A549 (cell line): Measurements from ENCODE around the gene GLP2R. TPM values are rescaled to one million over a fixed set of nuclear protein-coding genes. Genes with fewer than 3 reads are reported as not detected.

ENCODE experiments used
- ATAC-seq, 2 experiments: fragments of 200-7000 bp in 1 of 2; fragments of >200 bp in 1 of 2; cut with Nextera tagmentation in 1 of 2; cut with Tn5 transposase in 1 of 2; 3 replicates each; pipeline versions ENCODE4 v1.8.0 to v1.9.1; 2018 to 2020; ENCODE audit warnings: mild to moderate bottlenecking in 1 of 2, moderate library complexity in 1 of 2
- CTCF ChIA-PET: fragments of 300-600 bp; sonication (Branson Sonifier 250); formaldehyde crosslinking; extraction: SDS; loops from one replicate; lab custom pipeline; 2021; ENCODE audit warnings: antibody characterized with exemption, inconsistent platforms; lab: Yijun Ruan, JAX
- POLR2A ChIA-PET: fragments of 350-600 bp; formaldehyde crosslinking; extraction: SDS; loops from one replicate; lab custom pipeline; 2021; ENCODE audit warnings: antibody characterized with exemption, inconsistent platforms; lab: Yijun Ruan, JAX
- DNase-seq, 2 experiments: peaks; one replicate each; pipeline versions ENCODE4 v3.0.0 to v3.0.0-alpha.2; 2011 to 2016; ENCODE audit warnings: low read depth in 1 of 2, low spot score in 1 of 2
- FAIRE-seq: peaks from 2 replicates; lab custom pipeline; 2011; peaks lifted over from hg19 to GRCh38; lab: Jason Lieb, UNC
- H3K27ac ChIP-seq, 2 experiments: fragments of >200 bp; sonication (Bioruptor Twin); formaldehyde crosslinking; 3 replicates each; pipeline ENCODE4 v1.5.1; 2016 to 2017
- H3K4me1 ChIP-seq: fragments of >200 bp; sonication (Bioruptor Twin); formaldehyde crosslinking; 3 replicates; pipeline ENCODE4 v1.6.1; 2016
- H3K4me2 ChIP-seq: fragments of >200 bp; sonication (Bioruptor Twin); formaldehyde crosslinking; 3 replicates; pipeline ENCODE4 v1.6.1; 2016
- H3K4me3 ChIP-seq: fragments of >200 bp; sonication (Bioruptor Twin); formaldehyde crosslinking; 3 replicates; pipeline ENCODE4 v1.5.1; 2016
- H3K9me3 ChIP-seq: fragments of >200 bp; sonication (Bioruptor Twin); formaldehyde crosslinking; 3 replicates; pipeline ENCODE4 v1.6.1; 2016
- BHLHE40 ChIP-seq: IDR thresholded peaks from 2 replicates; pipeline ENCODE4 v1.6.1; 2012; ENCODE audit warnings: low read depth, low read length, inconsistent platforms
- CBX8 ChIP-seq: fragments of 200-600 bp; sonication (generic); IDR thresholded peaks from 2 replicates; pipeline ENCODE4 v1.6.1; 2016
- CHD4 ChIP-seq: fragments of 200-600 bp; sonication (generic); IDR thresholded peaks from 2 replicates; pipeline ENCODE4 v1.6.1; 2016; ENCODE audit warnings: antibody characterized with exemption, mild to moderate bottlenecking, borderline replicate concordance
- EHF ChIP-seq: fragments of 250-450 bp; sonication (Bioruptor Pico); IDR thresholded peaks from 2 replicates; pipeline ENCODE4 v1.5.0; 2020; ENCODE audit warnings: mild to moderate bottlenecking
- ELK1 ChIP-seq: fragments of 150-350 bp; IDR thresholded peaks from 2 replicates; pipeline ENCODE4 v1.6.1; 2014; ENCODE audit warnings: low read depth, mild to moderate bottlenecking, low read length
- FOSB ChIP-seq: fragments of 250-450 bp; sonication (Bioruptor Pico); IDR thresholded peaks from 2 replicates; pipeline ENCODE4 v1.5.0; 2020; ENCODE audit warnings: mild to moderate bottlenecking, moderate library complexity
- HES2 ChIP-seq: fragments of >200 bp; sonication (Bioruptor Twin); formaldehyde crosslinking; IDR thresholded peaks from 2 replicates; pipeline ENCODE4 v1.6.1; 2016
- HEYL ChIP-seq: fragments of 250-450 bp; sonication (Bioruptor Pico); IDR thresholded peaks from 2 replicates; pipeline ENCODE4 v1.8.0; 2021; ENCODE audit warnings: mild to moderate bottlenecking, moderate library complexity
- HMGXB4 ChIP-seq: fragments of 250-450 bp; sonication (Bioruptor Pico); IDR thresholded peaks from 2 replicates; pipeline ENCODE4 v1.5.0; 2021; ENCODE audit warnings: mild to moderate bottlenecking, moderate library complexity, borderline replicate concordance
- KDM5A ChIP-seq: fragments of 200-600 bp; sonication (generic); IDR thresholded peaks from 2 replicates; pipeline ENCODE4 v1.6.1; 2016; ENCODE audit warnings: antibody characterized with exemption, mild to moderate bottlenecking
- NPAS2 ChIP-seq: fragments of 250-450 bp; sonication (Bioruptor Pico); IDR thresholded peaks from 2 replicates; pipeline ENCODE4 v1.8.0; 2022; ENCODE audit warnings: mild to moderate bottlenecking, moderate library complexity, borderline replicate concordance
- PBX3 ChIP-seq: IDR thresholded peaks from 2 replicates; pipeline ENCODE4 v1.6.1; 2012
- PHF8 ChIP-seq: fragments of 200-600 bp; sonication (generic); IDR thresholded peaks from 2 replicates; pipeline ENCODE4 v1.6.1; 2016; ENCODE audit warnings: low read depth, mild to moderate bottlenecking, antibody characterized with exemption, moderate library complexity, borderline replicate concordance
- SREBF2 ChIP-seq: fragments of 450-650 bp; IDR thresholded peaks from 2 replicates; pipeline ENCODE4 v1.6.1; 2014; ENCODE audit warnings: mild to moderate bottlenecking, moderate library complexity
- TP53 ChIP-seq: fragments of 250-450 bp; sonication (Bioruptor Pico); IDR thresholded peaks from 2 replicates; pipeline ENCODE4 v1.5.0; 2021; ENCODE audit warnings: mild to moderate bottlenecking, moderate library complexity
- USF2 ChIP-seq: fragments of 450-650 bp; IDR thresholded peaks from 2 replicates; pipeline ENCODE4 v1.6.1; 2014; ENCODE audit warnings: antibody characterized with exemption
- ZFP36 ChIP-seq: fragments of 450-650 bp; IDR thresholded peaks from 2 replicates; pipeline ENCODE4 v1.6.1; 2014; ENCODE audit warnings: borderline replicate concordance; ENCODE audit not compliant: partially characterized antibody
- ZNF302 ChIP-seq: fragments of 250-450 bp; sonication (Bioruptor Pico); IDR thresholded peaks from 2 replicates; pipeline ENCODE4 v1.9.0; 2021; ENCODE audit warnings: inconsistent platforms, mild to moderate bottlenecking, moderate library complexity
- WGBS: methylation state at CpG from one replicate; pipeline ENCODE4 v1.1.6; 2017; ENCODE audit errors: missing lambda C conversion rate; 5-methylcytosine and 5-hydroxymethylcytosine counted together
- polyA plus RNA-seq, 4 experiments: library from polyadenylated mRNA; depleted of rRNA in 3 of 4; stranded (reverse); fragments of >200 nt; fragmentation: RNase III in 1 of 4; extraction: RNeasy Plus Mini Kit Qiagen cat#74134 plus additional on column Dnase treatment in 1 of 4; gene quantifications; 2 replicates in 3 of 4; 3 replicates in 1 of 4; pipeline ENCODE4 v1.2.3, GENCODE V29; 2011 to 2017

GLP2R gene
- polyA plus RNA-seq, 2 of the 4 experiments (the other 2 are of a cell fraction), result 27.9 to 48.7 TPM

GRCh38 chr17:9899280-9900043 lies 73.7 kb downstream of the GLP2R start:
- Histone ChIP-seq H3K4me1 (peaks cover 19% of the 10 kb centered on the region), H3K4me3 (no peak overlapping the region), H3K4me2 (no peak overlapping the region; the same call in 2 of the 3 replicates), H3K27ac (peak overlapping the region; percentile 10 to 75; a peak in 4 of 6 replicates), H3K9me3 (no peaks in the 10 kb centered on the region)
- FAIRE-seq, result no peak
- no peak for TF ChIP-seq HEYL
- no peak for TF ChIP-seq HES2
- no peak for TF ChIP-seq CBX8
- no peak for TF ChIP-seq CHD4
- no peak for TF ChIP-seq USF2
- TF ChIP-seq KDM5A, result no peak
- no peak for TF ChIP-seq TP53 (CRISPR knock-in tag)
- DNase-seq, result no peak
- ChIA-PET CTCF (interaction anchor here (0.6 to 5.1 kb wide), 8 partner anchors 10 to 322 kb away, joined by 3 to 26 read pairs (median 4); no protein-coding TSS in a partner anchor), POLR2A (no interaction called here)
- 80% methylated on average over 21 of the region's 21 CpGs for WGBS
- no peak for ATAC-seq

- no peak overlapping the region for H3K4me3 ChIP-seq
- TF ChIP-seq NPAS2 (no peak), ZFP36 (no peak), HMGXB4 (no peak), EHF (CRISPR knock-in tag) (no peak)
- ChIA-PET CTCF (interaction anchor here (0.7 to 5.1 kb wide), 7 partner anchors 11 to 322 kb away, joined by 3 to 26 read pairs (median 4); partner anchors contain the start of gene GLP2R), POLR2A (no interaction called here)
- H3K4me2 ChIP-seq, result peak overlapping the region; percentile 46
- peak overlapping the region; percentile 57 to 75 for H3K27ac ChIP-seq
- peak; percentile 25 to 48; a peak in 4 of 6 replicates for ATAC-seq
- no peak for FAIRE-seq
- peaks cover 19% of the 10 kb centered on the region for H3K4me1 ChIP-seq
- 56% methylated on average over 8 of the region's 8 CpGs for WGBS
- DNase-seq, result no peak
- H3K9me3 ChIP-seq, result no peaks in the 10 kb centered on the region
Observed at GRCh38 chr17:9900044-9900594, 74.4 kb downstream of the GLP2R start.

- peak in 1 of 2 experiments; percentile 58; a peak in 3 of 6 replicates for ATAC-seq
- H3K9me3 ChIP-seq, result no peaks in the 10 kb centered on the region
- ChIA-PET CTCF (interaction anchor here (1.0 to 5.1 kb wide), 8 partner anchors 9 to 76 kb away, joined by 3 to 26 read pairs (median 4); partner anchors contain the start of gene GLP2R), POLR2A (no interaction called here)
- no peak for DNase-seq
- no peak for TF ChIP-seq SREBF2
- no peak for TF ChIP-seq FOSB (CRISPR knock-in tag)
- no peak for TF ChIP-seq ZNF302 (CRISPR knock-in tag)
- H3K4me2 ChIP-seq, result peak overlapping the region; percentile 46
- WGBS, result 69% methylated on average over 8 of the region's 8 CpGs
- peak overlapping the region; percentile 57 to 75 for H3K27ac ChIP-seq
- no peak overlapping the region for H3K4me3 ChIP-seq
- peak; percentile 61 for FAIRE-seq
- H3K4me1 ChIP-seq, result peaks cover 19% of the 10 kb centered on the region
Observed at GRCh38 chr17:9900784-9901183, 75.1 kb downstream of the GLP2R start.

GRCh38 chr17:9902120-9902519 lies 76.4 kb downstream of the GLP2R start:
- 51% methylated on average over 2 of the region's 2 CpGs for WGBS
- no peak for TF ChIP-seq KDM5A
- no peak for TF ChIP-seq ELK1
- no peak for TF ChIP-seq PBX3
- no peak for TF ChIP-seq USF2
- TF ChIP-seq BHLHE40, result no peak
- no peak for TF ChIP-seq PHF8
- no peak for TF ChIP-seq NPAS2
- CTCF ChIA-PET, result interaction anchor here (1.2 to 5.1 kb wide), 5 partner anchors 8 to 60 kb away, joined by 3 to 26 read pairs (median 4); no protein-coding TSS in a partner anchor
- Histone ChIP-seq H3K4me1 (peaks cover 19% of the 10 kb centered on the region), H3K27ac (peak overlapping the region in 1 of 2 experiments; percentile 75; a peak in 3 of 6 replicates), H3K9me3 (no peaks in the 10 kb centered on the region), H3K4me3 (no peak overlapping the region), H3K4me2 (no peak overlapping the region)
- POLR2A ChIA-PET, result no interaction called here
- no peak for ATAC-seq
- DNase-seq, result no peak
- FAIRE-seq, result peak; percentile 46
